Measurements from ENCODE around the gene FANCE. TPM values are rescaled to one million over a fixed set of nuclear protein-coding genes. Genes with fewer than 3 reads are reported as not detected.

FANCE gene
- polyA plus RNA-seq, 1 donor from 2014 or later = 7.1 TPM

DNA sequence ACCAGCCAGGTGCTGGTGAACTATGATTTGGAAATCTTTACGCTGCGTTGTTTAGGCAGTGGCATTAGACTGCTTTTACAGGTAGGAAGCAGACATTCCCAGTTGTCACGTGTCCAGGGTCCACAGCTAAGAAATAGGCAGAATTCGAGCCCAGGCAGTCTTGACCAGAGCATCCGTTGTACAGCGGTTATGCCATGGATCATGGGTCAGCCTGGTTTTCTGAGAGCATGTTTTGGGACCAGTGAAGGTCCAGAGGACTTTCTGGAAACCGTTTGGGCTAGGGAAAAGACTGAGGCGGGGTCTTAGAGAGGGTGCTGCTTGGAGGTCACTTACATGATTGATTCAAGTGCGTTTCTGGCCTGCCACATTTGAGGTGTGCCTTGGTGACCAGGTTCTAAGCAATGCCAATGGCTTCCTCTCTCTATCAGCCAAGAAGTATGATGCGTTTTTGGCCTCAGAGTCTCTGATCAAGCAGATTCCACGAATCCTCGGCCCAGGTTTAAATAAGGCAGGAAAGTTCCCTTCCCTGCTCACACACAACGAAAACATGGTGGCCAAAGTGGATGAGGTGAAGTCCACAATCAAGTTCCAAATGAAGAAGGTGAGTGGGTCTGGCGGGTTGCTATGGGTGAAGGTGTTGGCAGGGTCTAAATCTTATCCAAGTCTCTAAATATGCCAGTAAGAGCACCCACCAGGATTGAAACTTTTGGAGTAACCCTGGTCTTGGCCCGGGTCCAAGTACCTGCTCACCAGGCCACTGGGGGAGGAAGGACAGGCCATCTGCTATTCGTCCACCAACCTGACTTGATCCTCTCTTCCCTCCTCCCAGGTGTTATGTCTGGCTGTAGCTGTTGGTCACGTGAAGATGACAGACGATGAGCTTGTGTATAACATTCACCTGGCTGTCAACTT, 17.9 kb downstream of the FANCE start:
- peak overlapping the region; percentile 79 for H3K9ac ChIP-seq (ENCODE audit: low read length)
- no peaks in the 10 kb centered on the region for H3F3A ChIP-seq (ENCODE audit: insufficient read depth, low read length, poor library complexity, severe bottlenecking)
- H3K9me3 ChIP-seq (ENCODE audit: low read length) = no peaks in the 10 kb centered on the region
- no peak for TF ChIP-seq POLR2AphosphoS5 (IDR thresholded peaks at IDR 0.05)
- TF ChIP-seq, protein P1, sequence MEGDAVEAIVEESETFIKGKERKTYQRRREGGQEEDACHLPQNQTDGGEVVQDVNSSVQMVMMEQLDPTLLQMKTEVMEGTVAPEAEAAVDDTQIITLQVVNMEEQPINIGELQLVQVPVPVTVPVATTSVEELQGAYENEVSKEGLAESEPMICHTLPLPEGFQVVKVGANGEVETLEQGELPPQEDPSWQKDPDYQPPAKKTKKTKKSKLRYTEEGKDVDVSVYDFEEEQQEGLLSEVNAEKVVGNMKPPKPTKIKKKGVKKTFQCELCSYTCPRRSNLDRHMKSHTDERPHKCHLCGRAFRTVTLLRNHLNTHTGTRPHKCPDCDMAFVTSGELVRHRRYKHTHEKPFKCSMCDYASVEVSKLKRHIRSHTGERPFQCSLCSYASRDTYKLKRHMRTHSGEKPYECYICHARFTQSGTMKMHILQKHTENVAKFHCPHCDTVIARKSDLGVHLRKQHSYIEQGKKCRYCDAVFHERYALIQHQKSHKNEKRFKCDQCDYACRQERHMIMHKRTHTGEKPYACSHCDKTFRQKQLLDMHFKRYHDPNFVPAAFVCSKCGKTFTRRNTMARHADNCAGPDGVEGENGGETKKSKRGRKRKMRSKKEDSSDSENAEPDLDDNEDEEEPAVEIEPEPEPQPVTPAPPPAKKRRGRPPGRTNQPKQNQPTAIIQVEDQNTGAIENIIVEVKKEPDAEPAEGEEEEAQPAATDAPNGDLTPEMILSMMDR (IDR thresholded peaks at IDR 0.05; ENCODE audit: poor library complexity, severe bottlenecking) = no peak
- TF ChIP-seq MXI1 (conservative IDR thresholded peaks at IDR 0.05; ENCODE audit: poor library complexity, severe bottlenecking) = no peak
- TF ChIP-seq EP300 (conservative IDR thresholded peaks at IDR 0.05; ENCODE audit: poor library complexity, severe bottlenecking) = no peak
- TF ChIP-seq RAD21 (conservative IDR thresholded peaks at IDR 0.05) = no peak
- TF ChIP-seq EZH2 (IDR thresholded peaks at IDR 0.05; ENCODE audit: borderline replicate concordance, insufficient read depth, low read length, poor library complexity, severe bottlenecking) = no peak
- TF ChIP-seq TAF1 (IDR thresholded peaks at IDR 0.05; ENCODE audit: low read depth) = no peak
- TF ChIP-seq, protein P2, sequence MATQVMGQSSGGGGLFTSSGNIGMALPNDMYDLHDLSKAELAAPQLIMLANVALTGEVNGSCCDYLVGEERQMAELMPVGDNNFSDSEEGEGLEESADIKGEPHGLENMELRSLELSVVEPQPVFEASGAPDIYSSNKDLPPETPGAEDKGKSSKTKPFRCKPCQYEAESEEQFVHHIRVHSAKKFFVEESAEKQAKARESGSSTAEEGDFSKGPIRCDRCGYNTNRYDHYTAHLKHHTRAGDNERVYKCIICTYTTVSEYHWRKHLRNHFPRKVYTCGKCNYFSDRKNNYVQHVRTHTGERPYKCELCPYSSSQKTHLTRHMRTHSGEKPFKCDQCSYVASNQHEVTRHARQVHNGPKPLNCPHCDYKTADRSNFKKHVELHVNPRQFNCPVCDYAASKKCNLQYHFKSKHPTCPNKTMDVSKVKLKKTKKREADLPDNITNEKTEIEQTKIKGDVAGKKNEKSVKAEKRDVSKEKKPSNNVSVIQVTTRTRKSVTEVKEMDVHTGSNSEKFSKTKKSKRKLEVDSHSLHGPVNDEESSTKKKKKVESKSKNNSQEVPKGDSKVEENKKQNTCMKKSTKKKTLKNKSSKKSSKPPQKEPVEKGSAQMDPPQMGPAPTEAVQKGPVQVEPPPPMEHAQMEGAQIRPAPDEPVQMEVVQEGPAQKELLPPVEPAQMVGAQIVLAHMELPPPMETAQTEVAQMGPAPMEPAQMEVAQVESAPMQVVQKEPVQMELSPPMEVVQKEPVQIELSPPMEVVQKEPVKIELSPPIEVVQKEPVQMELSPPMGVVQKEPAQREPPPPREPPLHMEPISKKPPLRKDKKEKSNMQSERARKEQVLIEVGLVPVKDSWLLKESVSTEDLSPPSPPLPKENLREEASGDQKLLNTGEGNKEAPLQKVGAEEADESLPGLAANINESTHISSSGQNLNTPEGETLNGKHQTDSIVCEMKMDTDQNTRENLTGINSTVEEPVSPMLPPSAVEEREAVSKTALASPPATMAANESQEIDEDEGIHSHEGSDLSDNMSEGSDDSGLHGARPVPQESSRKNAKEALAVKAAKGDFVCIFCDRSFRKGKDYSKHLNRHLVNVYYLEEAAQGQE (IDR thresholded peaks at IDR 0.05; ENCODE audit: borderline replicate concordance) = no peak
- no peak for TF ChIP-seq SMC3 (conservative IDR thresholded peaks at IDR 0.05; ENCODE audit: poor library complexity)
- no peaks in the 10 kb centered on the region for H3K27me3 ChIP-seq (ENCODE audit: insufficient read depth, low read depth, low read length)
- peak overlapping the region; percentile 64 for H3K4me2 ChIP-seq (ENCODE audit: low read length)
- H3K27ac ChIP-seq (ENCODE audit: low read length) = no peak overlapping the region
- no peaks in the 10 kb centered on the region for H4K20me1 ChIP-seq (ENCODE audit: insufficient read depth)
- no peaks in the 10 kb centered on the region for H3K9me2 ChIP-seq (ENCODE audit: insufficient read depth, low read length)
- H3K4me3 ChIP-seq (ENCODE audit: low read length) = peak overlapping the region; percentile 70
- H2AFZ ChIP-seq (ENCODE audit: low read depth, low read length) = no peak overlapping the region
- no peaks in the 10 kb centered on the region for H3K79me2 ChIP-seq (replicated peaks; ENCODE audit: insufficient read depth, low read length)
- no peaks in the 10 kb centered on the region for H3K36me3 ChIP-seq (ENCODE audit: insufficient read depth, low read length)

DNA sequence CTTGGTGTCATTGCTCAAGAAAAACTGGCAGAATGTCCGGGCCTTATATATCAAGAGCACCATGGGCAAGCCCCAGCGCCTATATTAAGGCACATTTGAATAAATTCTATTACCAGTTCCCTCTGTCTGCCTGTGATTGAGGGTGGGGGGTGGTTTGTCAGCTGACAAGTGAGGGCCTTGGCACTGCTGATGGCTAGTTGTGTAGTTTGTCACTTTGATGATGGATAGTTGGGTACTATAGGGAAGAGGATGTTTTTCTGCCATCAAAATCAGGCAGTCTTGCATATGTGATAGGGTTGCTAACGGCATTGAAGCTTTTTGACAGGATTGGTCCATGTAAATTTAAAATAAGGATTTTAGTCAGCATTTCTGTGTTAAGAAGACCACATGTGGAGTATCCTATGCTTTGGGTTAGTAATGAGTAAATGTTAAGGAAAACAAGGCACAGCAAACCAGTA, 18.6 kb downstream of the FANCE start:
- Histone ChIP-seq H3K27me3 (ENCODE audit: insufficient read depth, low read depth, low read length) (no peaks in the 10 kb centered on the region), H3K79me2 (replicated peaks; ENCODE audit: insufficient read depth, low read length) (no peaks in the 10 kb centered on the region), H3K36me3 (ENCODE audit: insufficient read depth, low read length) (no peaks in the 10 kb centered on the region), H2AFZ (ENCODE audit: low read depth, low read length) (no peak overlapping the region), H3K9me2 (ENCODE audit: insufficient read depth, low read length) (no peaks in the 10 kb centered on the region), H3K9me3 (ENCODE audit: low read length) (no peaks in the 10 kb centered on the region), H3K4me3 (ENCODE audit: low read length) (peak overlapping the region; percentile 70), H4K20me1 (ENCODE audit: insufficient read depth) (no peaks in the 10 kb centered on the region), H3K27ac (ENCODE audit: low read length) (no peak overlapping the region), H3K9ac (ENCODE audit: low read length) (no peak overlapping the region), H3K4me2 (ENCODE audit: low read length) (no peak overlapping the region), H3F3A (ENCODE audit: insufficient read depth, low read length, poor library complexity, severe bottlenecking) (no peaks in the 10 kb centered on the region)
- TF ChIP-seq EP300 (conservative IDR thresholded peaks at IDR 0.05; ENCODE audit: poor library complexity, severe bottlenecking) (no peak), SMC3 (conservative IDR thresholded peaks at IDR 0.05; ENCODE audit: poor library complexity) (no peak), POLR2AphosphoS5 (IDR thresholded peaks at IDR 0.05) (no peak), EZH2 (IDR thresholded peaks at IDR 0.05; ENCODE audit: borderline replicate concordance, insufficient read depth, low read length, poor library complexity, severe bottlenecking) (no peak), TAF1 (IDR thresholded peaks at IDR 0.05; ENCODE audit: low read depth) (no peak), RAD21 (conservative IDR thresholded peaks at IDR 0.05) (no peak), MXI1 (conservative IDR thresholded peaks at IDR 0.05; ENCODE audit: poor library complexity, severe bottlenecking) (no peak)
- TF ChIP-seq, protein P2 (IDR thresholded peaks at IDR 0.05; ENCODE audit: borderline replicate concordance) = no peak
- TF ChIP-seq, protein P1 (IDR thresholded peaks at IDR 0.05; ENCODE audit: poor library complexity, severe bottlenecking) = no peak
